HepG2 (cell line): ENCODE measurements around the gene AMIGO1. TPM values are rescaled to one million over a fixed set of nuclear protein-coding genes. Genes with fewer than 3 reads are reported as not detected.

Source experiments
- ESRRA ChIP-seq: sonication (generic); formaldehyde crosslinking; IDR thresholded peaks from 2 replicates; pipeline ENCODE4 v1.5.1; 2020; ENCODE audit warnings: mild to moderate bottlenecking, low read depth, missing genetic modification reagents
- GATA4 ChIP-seq: sonication (generic); IDR thresholded peaks from 2 replicates; pipeline ENCODE4 v1.6.1; 2016; ENCODE audit warnings: antibody characterized with exemption, low read depth, borderline replicate concordance
- HOXA3 ChIP-seq: sonication (generic); formaldehyde crosslinking; IDR thresholded peaks from 2 replicates; pipeline ENCODE4 v1.5.0; 2020; ENCODE audit warnings: missing genetic modification reagents
- HOXD1 ChIP-seq: sonication (generic); formaldehyde crosslinking; IDR thresholded peaks from 2 replicates; pipeline ENCODE4 v1.5.0; 2020; ENCODE audit warnings: missing genetic modification reagents
- JUN ChIP-seq: sonication (generic); formaldehyde crosslinking; IDR thresholded peaks from 2 replicates; pipeline ENCODE4 v1.4.0; 2020; ENCODE audit warnings: mild to moderate bottlenecking, missing genetic modification reagents
- MED1 ChIP-seq: sonication (generic); formaldehyde crosslinking; IDR thresholded peaks from 2 replicates; pipeline ENCODE4 v1.4.0; 2020; ENCODE audit warnings: missing genetic modification reagents
- NCOR1 ChIP-seq: fragments of 200-600 bp; sonication (generic); IDR thresholded peaks from 2 replicates; pipeline ENCODE4 v1.7.0; 2017; ENCODE audit warnings: antibody characterized with exemption, low read length, borderline replicate concordance
- RBM39 ChIP-seq: fragments of 200-400 bp; formaldehyde crosslinking; IDR thresholded peaks from one replicate; pipeline ENCODE4 v1.6.1; 2018; ENCODE audit warnings: antibody characterized with exemption, mild to moderate bottlenecking, low read depth, low read length; ENCODE audit not compliant: poor library complexity, severe bottlenecking
- SAFB2 ChIP-seq: sonication (generic); formaldehyde crosslinking; IDR thresholded peaks from 2 replicates; pipeline ENCODE4 v1.5.1; 2020; ENCODE audit warnings: missing genetic modification reagents, low read depth, mild to moderate bottlenecking, borderline replicate concordance
- SP140L ChIP-seq: sonication (generic); formaldehyde crosslinking; IDR thresholded peaks from 2 replicates; pipeline ENCODE4 v1.4.0; 2020; ENCODE audit warnings: missing genetic modification reagents, borderline replicate concordance
- SRSF4 ChIP-seq: fragments of 200-400 bp; formaldehyde crosslinking; IDR thresholded peaks from one replicate; pipeline ENCODE4 v1.6.1; 2018; ENCODE audit warnings: mild to moderate bottlenecking, low read depth, low read length, moderate library complexity; ENCODE audit not compliant: poor library complexity, severe bottlenecking
- TOE1 ChIP-seq: sonication (generic); formaldehyde crosslinking; IDR thresholded peaks from 2 replicates; pipeline ENCODE4 v1.4.0; 2020; ENCODE audit warnings: mild to moderate bottlenecking, missing genetic modification reagents
- ZFAT ChIP-seq: sonication (generic); formaldehyde crosslinking; conservative IDR thresholded peaks from 2 replicates; pipeline ENCODE4 v1.8.1; 2023; ENCODE audit warnings: missing genetic modification reagents, inconsistent platforms
- ZKSCAN1 ChIP-seq: fragments of 150-350 bp; IDR thresholded peaks from 2 replicates; pipeline ENCODE4 v1.6.1; 2014; ENCODE audit warnings: low read length
- ZNF180 ChIP-seq: sonication (generic); formaldehyde crosslinking; IDR thresholded peaks from 2 replicates; pipeline ENCODE4 v1.4.0; 2020; ENCODE audit warnings: low read depth, missing genetic modification reagents, borderline replicate concordance
- ZNF564 ChIP-seq: sonication (generic); formaldehyde crosslinking; IDR thresholded peaks from 2 replicates; pipeline ENCODE4 v1.8.1; 2023; ENCODE audit warnings: mild to moderate bottlenecking, missing genetic modification reagents
- ZNF616 ChIP-seq: sonication (generic); formaldehyde crosslinking; IDR thresholded peaks from 2 replicates; pipeline ENCODE4 v1.5.0; 2020; ENCODE audit warnings: low read depth, mild to moderate bottlenecking, missing genetic modification reagents
- ZNF644 ChIP-seq: IDR thresholded peaks from 2 replicates; pipeline ENCODE4 v1.6.1; 2016; ENCODE audit warnings: low read depth
- ZNF652 ChIP-seq: IDR thresholded peaks from 2 replicates; pipeline ENCODE4 v1.6.1; 2016; ENCODE audit warnings: low read depth, borderline replicate concordance
- ZNF83 ChIP-seq: sonication (generic); formaldehyde crosslinking; IDR thresholded peaks from 2 replicates; pipeline ENCODE4 v1.4.0; 2020; ENCODE audit warnings: missing genetic modification reagents, mild to moderate bottlenecking, borderline replicate concordance
- ZNF883 ChIP-seq: sonication (generic); formaldehyde crosslinking; IDR thresholded peaks from 2 replicates; pipeline ENCODE4 v1.5.1; 2020; ENCODE audit warnings: mild to moderate bottlenecking, missing genetic modification reagents; ENCODE audit errors: not compliant biosample characterization
- ZZZ3 ChIP-seq: sonication (generic); formaldehyde crosslinking; IDR thresholded peaks from 2 replicates; pipeline ENCODE4 v1.4.0; 2020; ENCODE audit warnings: missing genetic modification reagents, mild to moderate bottlenecking, borderline replicate concordance
- polyA plus RNA-seq, 8 experiments: library from polyadenylated mRNA; depleted of rRNA in 3 of 8; stranded (reverse) in 7 of 8; unstranded in 1 of 8; fragments of >200 nt; fragmentation: Illumina TruSeq in 4 of 8; extraction: Trizol in 4 of 8; gene quantifications; 2 replicates each; pipeline versions ENCODE4 v1.2.1 to v1.2.3, GENCODE V29; 2011 to 2016; ENCODE audit warnings: low read depth in 4 of 8, missing spikeins in 1 of 8, mixed read lengths in 1 of 8; ENCODE audit not compliant: insufficient read depth in 1 of 8
- total RNA-seq, 5 experiments: library from RNA; depleted of rRNA; stranded (reverse); fragments of >200 nt; fragmentation: Illumina TruSeq; extraction: Trizol; gene quantifications; 2 replicates each; pipeline ENCODE4 v1.2.3, GENCODE V29; 2016; ENCODE audit warnings: low read depth in 1 of 5
- TF ChIP-seq, protein P1 (sequence below): sonication (generic); formaldehyde crosslinking; IDR thresholded peaks from 2 replicates; pipeline ENCODE4 v1.8.0; 2022; ENCODE audit warnings: missing genetic modification reagents, mild to moderate bottlenecking, borderline replicate concordance
- TF ChIP-seq, protein P2 (sequence below): sonication (generic); formaldehyde crosslinking; IDR thresholded peaks from 2 replicates; pipeline ENCODE4 v1.8.1; 2023; ENCODE audit warnings: mild to moderate bottlenecking, inconsistent platforms, moderate library complexity, missing genetic modification reagents, borderline replicate concordance

AMIGO1 gene
- total and polyA plus RNA-seq, 2 of the 13 experiments (the other 11 are each of a cell fraction or from before 2014, with no cell fraction given), result 0.40 to 1.3 TPM

DNA sequence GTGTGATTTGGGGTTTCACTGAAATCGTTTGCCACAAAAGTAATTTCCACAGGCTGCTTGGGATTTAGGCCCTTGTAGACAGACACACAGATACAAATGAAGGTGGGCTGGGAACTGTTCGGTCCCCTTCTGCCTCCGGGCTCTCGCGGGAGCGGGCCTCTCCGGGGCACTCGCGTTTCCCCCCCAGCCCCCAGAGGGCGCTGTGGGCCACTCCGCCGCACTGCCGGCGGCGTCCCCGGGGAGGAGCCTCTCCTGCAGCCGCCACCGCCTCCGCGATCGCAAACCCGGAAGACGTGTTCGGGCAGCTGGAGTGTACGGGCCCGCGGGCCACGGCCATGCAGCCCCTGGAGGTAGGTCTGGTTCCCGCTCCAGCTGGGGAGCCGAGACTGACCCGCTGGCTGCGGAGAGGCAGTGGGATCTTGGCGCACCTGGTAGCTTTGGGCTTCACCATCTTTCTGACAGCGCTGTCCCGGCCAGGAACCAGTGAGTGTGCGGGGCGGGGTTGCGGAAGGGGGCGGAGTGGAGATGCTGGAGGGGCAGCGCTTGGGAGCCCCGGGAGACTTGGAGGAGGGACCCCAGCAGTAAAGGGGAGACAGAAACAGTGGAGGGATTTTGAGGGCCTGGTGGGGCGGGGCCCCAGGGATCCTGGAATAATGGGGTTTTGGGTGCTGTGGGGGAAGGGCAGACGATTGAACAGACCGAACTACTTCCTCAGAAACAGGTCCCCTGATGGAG is 15.6 kb downstream of the AMIGO1 start, which contains the start of gene CYB561D1 (continued):
- no peak; the same call in 1 of the 2 replicates for TF ChIP-seq SAFB2 (CRISPR knock-in tag)
- no peak for TF ChIP-seq RBM39
- TF ChIP-seq, protein P1, sequence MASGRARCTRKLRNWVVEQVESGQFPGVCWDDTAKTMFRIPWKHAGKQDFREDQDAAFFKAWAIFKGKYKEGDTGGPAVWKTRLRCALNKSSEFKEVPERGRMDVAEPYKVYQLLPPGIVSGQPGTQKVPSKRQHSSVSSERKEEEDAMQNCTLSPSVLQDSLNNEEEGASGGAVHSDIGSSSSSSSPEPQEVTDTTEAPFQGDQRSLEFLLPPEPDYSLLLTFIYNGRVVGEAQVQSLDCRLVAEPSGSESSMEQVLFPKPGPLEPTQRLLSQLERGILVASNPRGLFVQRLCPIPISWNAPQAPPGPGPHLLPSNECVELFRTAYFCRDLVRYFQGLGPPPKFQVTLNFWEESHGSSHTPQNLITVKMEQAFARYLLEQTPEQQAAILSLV, result no peak; the same call in 1 of the 2 replicates
- no peak for TF ChIP-seq NCOR1
- TF ChIP-seq ZNF652 (CRISPR knock-in tag), result no peak
- no peak for TF ChIP-seq JUN (CRISPR knock-in tag)
- TF ChIP-seq ZNF564 (CRISPR knock-in tag), result no peak
- no peak for TF ChIP-seq ZNF644 (CRISPR knock-in tag)
- no peak for TF ChIP-seq ZZZ3 (CRISPR knock-in tag)
- no peak for TF ChIP-seq ZFAT
- TF ChIP-seq GATA4, result no peak
- TF ChIP-seq, protein P2, sequence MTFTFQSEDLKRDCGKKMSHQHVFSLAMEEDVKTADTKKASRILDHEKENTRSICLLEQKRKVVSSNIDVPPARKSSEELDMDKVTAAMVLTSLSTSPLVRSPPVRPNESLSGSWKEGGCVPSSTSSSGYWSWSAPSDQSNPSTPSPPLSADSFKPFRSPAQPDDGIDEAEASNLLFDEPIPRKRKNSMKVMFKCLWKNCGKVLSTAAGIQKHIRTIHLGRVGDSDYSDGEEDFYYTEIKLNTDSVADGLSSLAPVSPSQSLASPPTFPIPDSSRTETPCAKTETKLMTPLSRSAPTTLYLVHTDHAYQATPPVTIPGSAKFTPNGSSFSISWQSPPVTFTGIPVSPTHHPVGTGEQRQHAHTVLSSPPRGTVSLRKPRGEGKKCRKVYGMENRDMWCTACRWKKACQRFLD, result no peak
- peak; percentile 77 for TF ChIP-seq HOXA3 (CRISPR knock-in tag)
- no peak for TF ChIP-seq ZNF883 (CRISPR knock-in tag)
- peak; percentile 75; the same call in 1 of the 2 replicates for TF ChIP-seq HOXD1 (CRISPR knock-in tag)
- TF ChIP-seq ESRRA (CRISPR knock-in tag), result 0 out of 2 replicates have a peak, but pooled peaks have one; percentile 58
- peak; percentile 44; the same call in 1 of the 2 replicates for TF ChIP-seq ZNF83 (CRISPR knock-in tag)
- TF ChIP-seq ZNF616 (CRISPR knock-in tag), result no peak
- 0 out of 2 replicates have a peak, but pooled peaks have one; percentile 52 for TF ChIP-seq ZNF180 (CRISPR knock-in tag)
- no peak for TF ChIP-seq ZKSCAN1
- 0 out of 2 replicates have a peak, but pooled peaks have one; percentile 47 for TF ChIP-seq MED1 (CRISPR knock-in tag)
- TF ChIP-seq TOE1 (CRISPR knock-in tag), result no peak
- no peak for TF ChIP-seq SP140L
- TF ChIP-seq SRSF4, result no peak
